Brain microvascular endothelial cell (primary cell): ENCODE measurements around the gene SKIDA1.
A peak's percentile ranks its signal among the peaks of the same experiment; 100 is the strongest.

Source experiments
- DNase-seq: peaks from one replicate; pipeline ENCODE4 v3.0.0-alpha.2; 2020
- H3K27ac ChIP-seq: fragments of 250-450 bp; sonication (Bioruptor Pico); 2 replicates; pipeline ENCODE4 v1.5.1; 2020; ENCODE audit warnings: mild to moderate bottlenecking, moderate library complexity
- H3K27me3 ChIP-seq: fragments of 250-450 bp; sonication (Bioruptor Pico); replicated peaks from 2 replicates; pipeline ENCODE4 v1.5.1; 2020; ENCODE audit warnings: mild to moderate bottlenecking
- H3K36me3 ChIP-seq: fragments of 250-450 bp; sonication (Bioruptor Pico); replicated peaks from 2 replicates; pipeline ENCODE4 v1.5.1; 2020; ENCODE audit warnings: mild to moderate bottlenecking
- H3K4me3 ChIP-seq: 2 replicates; pipeline ENCODE4 v1.5.1; 2011; ENCODE audit warnings: low read depth, mild to moderate bottlenecking, control low read depth, low read length, moderate library complexity
- in situ Hi-C: cut with HindIII; loops from 2 replicates; pipeline ENCODE4 v1.10.0; 2017; ENCODE audit warnings: low sequenced_read_pairs, low pct_ligation_motif_present
- TF ChIP-seq, protein P1 (sequence below): IDR thresholded peaks from 2 replicates; pipeline ENCODE4 v1.5.1; 2011; ENCODE audit warnings: low read depth, mild to moderate bottlenecking, moderate library complexity, low read length, control low read depth, inconsistent platforms; ENCODE audit errors: missing control alignments

The SKIDA1 gene

DNA sequence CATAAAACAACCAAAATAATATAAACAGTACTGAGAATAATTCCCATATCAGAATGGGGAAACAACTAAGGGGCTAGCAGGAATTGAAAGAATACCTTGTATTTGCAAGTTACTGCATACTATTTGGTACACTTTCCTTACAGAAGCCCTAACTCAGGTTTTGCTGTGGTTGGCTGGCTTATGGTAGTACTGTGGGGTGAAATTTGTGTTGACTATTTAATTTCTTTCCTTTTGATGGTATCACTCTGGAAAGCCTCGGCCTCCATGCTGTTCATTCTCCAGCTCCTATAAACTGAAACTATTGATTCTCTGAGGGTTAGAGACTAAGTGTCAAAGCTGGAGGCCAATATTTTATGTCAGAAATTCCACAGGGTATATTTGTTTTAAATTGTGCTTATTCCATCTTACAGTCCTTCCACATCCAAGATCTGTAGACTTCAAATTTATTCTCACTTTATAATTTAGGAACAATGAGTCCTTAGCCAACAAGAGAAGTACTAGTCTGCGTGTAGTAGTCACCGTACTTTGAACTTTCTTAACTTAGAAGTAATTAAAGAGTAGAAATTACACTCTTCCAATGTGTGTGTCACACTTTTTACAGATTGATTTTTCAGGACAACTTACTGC is 13.4 kb downstream of the SKIDA1 start:
- Histone ChIP-seq H3K36me3 (no peaks in the 10 kb centered on the region), H3K27me3 (no peaks in the 10 kb centered on the region), H3K4me3 (no peak overlapping the region), H3K27ac (no peak overlapping the region)
- in situ Hi-C loops, result loop anchor here (25.0 kb wide), 2 partner anchors 225 to 425 kb away; no protein-coding TSS in a partner anchor
- TF ChIP-seq, protein P1, sequence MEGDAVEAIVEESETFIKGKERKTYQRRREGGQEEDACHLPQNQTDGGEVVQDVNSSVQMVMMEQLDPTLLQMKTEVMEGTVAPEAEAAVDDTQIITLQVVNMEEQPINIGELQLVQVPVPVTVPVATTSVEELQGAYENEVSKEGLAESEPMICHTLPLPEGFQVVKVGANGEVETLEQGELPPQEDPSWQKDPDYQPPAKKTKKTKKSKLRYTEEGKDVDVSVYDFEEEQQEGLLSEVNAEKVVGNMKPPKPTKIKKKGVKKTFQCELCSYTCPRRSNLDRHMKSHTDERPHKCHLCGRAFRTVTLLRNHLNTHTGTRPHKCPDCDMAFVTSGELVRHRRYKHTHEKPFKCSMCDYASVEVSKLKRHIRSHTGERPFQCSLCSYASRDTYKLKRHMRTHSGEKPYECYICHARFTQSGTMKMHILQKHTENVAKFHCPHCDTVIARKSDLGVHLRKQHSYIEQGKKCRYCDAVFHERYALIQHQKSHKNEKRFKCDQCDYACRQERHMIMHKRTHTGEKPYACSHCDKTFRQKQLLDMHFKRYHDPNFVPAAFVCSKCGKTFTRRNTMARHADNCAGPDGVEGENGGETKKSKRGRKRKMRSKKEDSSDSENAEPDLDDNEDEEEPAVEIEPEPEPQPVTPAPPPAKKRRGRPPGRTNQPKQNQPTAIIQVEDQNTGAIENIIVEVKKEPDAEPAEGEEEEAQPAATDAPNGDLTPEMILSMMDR, result no peak
- DNase-seq, result no peak

DNA sequence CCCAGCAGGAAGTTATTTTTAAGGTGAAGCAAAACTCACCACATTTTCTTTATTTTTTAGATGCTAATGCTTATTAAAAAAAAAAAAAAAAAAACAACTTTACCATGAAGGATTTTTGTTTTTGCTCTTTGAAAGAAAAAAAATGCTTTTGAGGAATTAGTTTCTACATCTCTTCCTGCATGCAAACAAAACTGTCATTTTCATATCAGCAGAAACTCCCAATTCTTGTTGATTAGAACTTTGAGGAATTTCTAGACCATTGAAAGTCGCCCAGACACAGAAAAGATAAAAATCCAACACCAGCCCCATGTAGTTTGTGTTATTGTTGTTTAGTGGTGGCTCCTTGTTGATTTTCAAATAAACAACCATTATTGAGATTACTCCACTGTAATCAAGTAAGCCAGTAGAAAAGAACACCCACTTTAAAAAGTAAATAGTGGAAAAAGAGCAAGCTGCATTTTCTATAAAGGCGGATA is 14.3 kb downstream of the SKIDA1 start:
- Histone ChIP-seq H3K27me3 (no peaks in the 10 kb centered on the region), H3K36me3 (no peaks in the 10 kb centered on the region), H3K27ac (no peak overlapping the region), H3K4me3 (no peak overlapping the region)
- TF ChIP-seq, protein P1, result no peak
- in situ Hi-C loops, result loop anchor here (25.0 kb wide), 2 partner anchors 224 to 426 kb away; no protein-coding TSS in a partner anchor
- DNase-seq, result no peak

DNA sequence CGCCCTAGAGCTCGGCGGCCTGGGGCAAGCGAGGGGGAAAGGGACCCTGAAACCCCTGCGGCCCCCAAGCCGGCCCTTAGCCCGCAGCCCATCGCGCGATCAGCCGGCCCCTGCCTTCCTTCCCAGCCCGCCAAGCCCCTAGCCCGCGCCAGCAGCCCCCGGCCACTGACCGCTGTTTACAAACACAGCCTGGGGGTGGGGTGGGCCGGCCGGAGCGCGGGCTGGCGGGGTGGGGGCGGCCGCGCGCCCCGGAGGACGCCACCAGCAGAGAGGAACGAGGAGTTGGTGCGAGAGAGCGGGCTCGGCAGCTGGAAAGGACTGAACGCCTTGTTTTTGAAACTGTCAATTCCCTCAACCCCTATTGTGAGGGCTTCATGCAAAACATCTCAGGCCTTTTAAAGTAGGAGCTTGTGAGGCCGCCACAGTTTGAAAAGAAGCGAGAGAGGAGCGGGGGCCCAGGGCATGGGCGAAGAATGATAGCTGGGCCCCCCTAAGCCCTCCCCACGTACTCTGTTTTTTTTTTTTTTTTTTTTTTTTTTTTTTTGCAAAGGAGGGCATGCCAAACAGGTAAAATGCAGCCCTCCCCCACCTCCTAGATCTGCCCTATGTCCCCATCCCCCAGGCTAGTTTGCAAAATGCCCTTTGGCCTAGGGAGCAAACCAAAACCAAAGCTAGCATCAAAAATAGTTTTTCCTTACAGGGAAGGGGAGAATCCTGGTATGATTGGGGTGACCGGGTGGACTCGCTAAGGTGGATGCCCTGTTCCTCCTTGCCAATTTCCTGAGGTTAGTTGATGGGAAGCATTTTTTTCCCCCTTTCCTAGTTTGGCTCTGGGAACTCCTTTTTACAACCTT is 15.0 kb downstream of the SKIDA1 start:
- no peak for DNase-seq
- no peaks in the 10 kb centered on the region for H3K36me3 ChIP-seq
- H3K27me3 ChIP-seq, result no peaks in the 10 kb centered on the region
- in situ Hi-C loops, result loop anchor here (25.0 kb wide), 2 partner anchors 223 to 427 kb away; no protein-coding TSS in a partner anchor
- H3K27ac ChIP-seq, result no peak overlapping the region
- peak overlapping the region; percentile 49 for H3K4me3 ChIP-seq
- TF ChIP-seq, protein P1, result no peak

DNA sequence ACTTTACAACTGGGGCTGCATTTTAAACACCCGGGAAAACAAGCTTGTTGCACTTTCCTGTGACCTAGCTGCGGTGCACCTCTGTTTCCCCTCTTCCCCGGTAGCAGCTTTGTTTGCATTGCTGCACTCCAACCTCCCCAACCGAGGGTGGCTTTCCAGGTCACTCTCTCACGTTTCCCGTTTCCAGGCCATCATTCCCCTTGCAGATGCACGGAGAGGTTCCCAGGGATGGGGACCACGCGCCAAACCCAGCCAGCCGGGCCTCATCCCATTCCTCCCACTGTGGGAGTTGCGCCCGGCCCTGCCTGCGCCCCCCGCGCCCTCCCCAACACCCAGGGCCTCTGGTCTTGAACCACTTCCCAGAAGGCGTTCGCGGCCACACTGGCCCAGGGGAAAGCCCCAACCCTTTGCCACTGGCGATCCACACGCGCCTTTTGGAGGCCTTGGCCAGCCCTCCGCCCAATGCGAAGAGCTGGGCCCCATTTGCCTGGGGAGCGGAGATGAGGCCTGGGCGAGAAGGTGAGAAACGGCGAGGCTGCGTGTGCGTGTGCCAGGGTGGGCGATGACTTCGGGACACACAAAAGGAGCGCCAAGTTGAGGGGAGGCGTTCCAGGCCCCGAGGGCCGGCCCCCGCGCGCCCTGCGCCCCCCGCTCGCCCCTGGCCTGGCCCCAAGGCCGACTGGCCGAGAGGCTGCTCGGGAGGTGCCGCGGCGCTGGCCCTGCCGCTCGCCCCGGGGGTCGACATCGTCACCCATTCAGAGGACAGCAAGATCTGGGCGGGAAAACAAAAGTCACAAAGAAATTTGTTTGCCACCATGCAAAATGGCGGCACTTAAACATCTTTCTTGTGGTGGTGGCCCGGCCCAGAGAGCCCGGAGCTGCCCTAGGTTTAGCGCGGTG is 15.9 kb downstream of the SKIDA1 start:
- in situ Hi-C loops, result loop anchor here (25.0 kb wide), 2 partner anchors 222 to 428 kb away; no protein-coding TSS in a partner anchor
- Histone ChIP-seq H3K4me3 (peak overlapping the region; percentile 49), H3K27ac (no peak overlapping the region)

DNA sequence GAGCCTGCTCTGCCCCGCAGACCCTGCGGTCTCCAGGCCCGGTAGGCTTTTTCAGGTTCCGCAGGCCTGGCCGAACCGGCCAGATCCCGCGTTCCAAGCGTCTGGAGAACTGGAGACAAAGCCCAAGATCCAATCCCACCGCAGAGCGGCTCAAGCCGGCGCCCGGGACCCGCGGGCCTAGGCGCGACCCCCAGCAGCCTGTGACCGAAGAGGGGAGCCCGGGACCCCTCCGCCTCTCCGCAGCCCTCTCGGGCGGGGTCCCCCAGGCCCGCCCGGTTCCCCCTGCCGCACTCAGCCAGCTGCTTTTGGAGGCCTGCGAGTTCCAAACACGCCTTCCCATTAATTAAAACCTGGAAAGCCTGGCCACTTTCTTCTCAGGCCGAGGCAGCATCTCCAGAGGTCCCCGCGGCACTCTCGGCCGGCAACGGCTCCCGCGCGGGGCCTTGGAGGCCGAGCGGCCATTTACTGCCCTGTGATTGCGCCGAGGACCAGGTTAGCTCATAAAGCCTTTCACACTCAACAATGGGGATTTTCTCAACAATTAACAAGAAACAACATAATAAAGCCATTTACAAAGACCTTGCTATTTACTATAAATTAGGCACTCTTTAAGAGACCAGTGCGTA is 16.7 kb downstream of the SKIDA1 start:
- in situ Hi-C loops, result loop anchor here (25.0 kb wide), 2 partner anchors 222 to 428 kb away; no protein-coding TSS in a partner anchor
- Histone ChIP-seq H3K27ac (no peak overlapping the region), H3K36me3 (no peaks in the 10 kb centered on the region), H3K4me3 (no peak overlapping the region), H3K27me3 (no peaks in the 10 kb centered on the region)
- no peak for DNase-seq
- TF ChIP-seq, protein P1, result no peak

More for the DNA sequence above, 15.9 kb downstream of the SKIDA1 start:
- Histone ChIP-seq H3K36me3 (no peaks in the 10 kb centered on the region), H3K27me3 (no peaks in the 10 kb centered on the region)
- TF ChIP-seq, protein P1, result no peak
- no peak for DNase-seq
